ENCODE measurements around the gene SIGLEC11. TPM values are rescaled to one million over a fixed set of nuclear protein-coding genes. Genes with fewer than 3 reads are reported as not detected.

The SIGLEC11 gene
- total and polyA plus RNA-seq, 12 donors, result 0.11 to 1.7 (median 0.42) TPM; not detected in 1

- H3K9me3 ChIP-seq, result peaks cover 0 to 3% (median 0%) of the 10 kb centered on the region in 11 donors
- no peak for TF ChIP-seq CTCF (IDR thresholded peaks at IDR 0.05)
- 95 to 97% methylated on average over 9 of the region's 9 CpGs for WGBS, 2 donors
- H3K27me3 ChIP-seq, result no peaks in the 10 kb centered on the region
- no peaks in the 10 kb centered on the region for H3K4me1 ChIP-seq
- ATAC-seq (no peak), DNase-seq (no peak)
- H3K36me3 ChIP-seq, result peaks cover 0 to 98% (median 47%) of the 10 kb centered on the region in 9 donors
- H3K27ac ChIP-seq, result no peak overlapping the region
- intact Hi-C loops (cut with DNase I), result loop anchor here in 2 of 10 donors (5.0 to 10.0 kb wide), 2 partner anchors 51 to 54 kb away; no protein-coding TSS in a partner anchor
- H3K4me3 ChIP-seq, result no peak overlapping the region
Observed at GRCh38 chr19:49988433-49988832, 27.5 kb upstream of the SIGLEC11 start.

- DNase-seq (no peak), ATAC-seq (no peak)
- H3K9me3 ChIP-seq, result peaks cover 0 to 3% (median 0%) of the 10 kb centered on the region in 11 donors
- no peaks in the 10 kb centered on the region for H3K4me1 ChIP-seq
- no peak overlapping the region for H3K4me3 ChIP-seq
- H3K27me3 ChIP-seq, result no peaks in the 10 kb centered on the region
- 95 to 97% methylated on average over 5 of the region's 5 CpGs for WGBS, 2 donors
- intact Hi-C loops (cut with DNase I), result loop anchor here in 2 of 10 donors (5.0 to 10.0 kb wide), 2 partner anchors 51 to 53 kb away; no protein-coding TSS in a partner anchor
- H3K27ac ChIP-seq, result no peak overlapping the region
- peaks cover 0 to 97% (median 45%) of the 10 kb centered on the region in 9 donors for H3K36me3 ChIP-seq
- TF ChIP-seq CTCF (IDR thresholded peaks at IDR 0.05), result no peak
Observed at GRCh38 chr19:49988007-49988406, 27.0 kb upstream of the SIGLEC11 start.

- Histone ChIP-seq H3K4me3 (no peak overlapping the region), H3K27ac (no peak overlapping the region), H3K36me3 (peaks cover 0 to 95% (median 37%) of the 10 kb centered on the region in 9 donors), H3K4me1 (no peaks in the 10 kb centered on the region), H3K9me3 (no peaks in the 10 kb centered on the region), H3K27me3 (no peaks in the 10 kb centered on the region)
- ATAC-seq (peak; percentile 77 to 90 (median 82)), DNase-seq (peak; percentile 78 to 90)
- intact Hi-C loops (cut with DNase I), result loop anchor here in 2 of 10 donors (5.0 to 10.0 kb wide), 2 partner anchors 50 to 52 kb away; no protein-coding TSS in a partner anchor
- 12 to 26% methylated on average over 9 of the region's 9 CpGs for WGBS, 2 donors
- peak in 1 of 9 donors; percentile 14 for TF ChIP-seq CTCF (IDR thresholded peaks at IDR 0.05)
Observed at GRCh38 chr19:49987159-49987698, 26.3 kb upstream of the SIGLEC11 start.

GRCh38 chr19:49986354-49986753, 25.4 kb upstream of the SIGLEC11 start:
- WGBS, 2 donors, result 94% methylated on average over 10 of the region's 10 CpGs
- Histone ChIP-seq H3K4me1 (no peaks in the 10 kb centered on the region), H3K4me3 (no peak overlapping the region), H3K9me3 (no peaks in the 10 kb centered on the region), H3K27ac (no peak overlapping the region), H3K27me3 (no peaks in the 10 kb centered on the region), H3K36me3 (peaks cover 0 to 95% (median 39%) of the 10 kb centered on the region in 9 donors)
- ATAC-seq, result no peak
- intact Hi-C loops (cut with DNase I), result loop anchor here in 2 of 10 donors (5.0 to 10.0 kb wide), 2 partner anchors 49 to 52 kb away; no protein-coding TSS in a partner anchor
- no peak for DNase-seq
- no peak for TF ChIP-seq CTCF (IDR thresholded peaks at IDR 0.05)

Measured in heart right ventricle (tissue), 16 donors.